CD4-positive, CD25-positive, alpha-beta regulatory T cell (primary cell): ENCODE results near the gene GRM2. TPM values are rescaled to one million over a fixed set of nuclear protein-coding genes. Genes with fewer than 3 reads are reported as not detected.
"Not testable (repeated sequence)": the region's sequence is repeated elsewhere in the genome, so short reads cannot be mapped to it uniquely, and the experiment has no call there.

Source experiments
- ATAC-seq, 2 donors: fragments of 150-1000 bp; cut with Tn5 transposase; one replicate each; pipeline ENCODE4 v1.10.0; 2021; ENCODE audit warnings: low read depth in 2 of 2, moderate number of reproducible peaks in 2 of 2, moderate library complexity in 1 of 2
- DNase-seq, 3 donors: peaks; one replicate each; pipeline versions ENCODE4 v3.0.0 to v3.0.0-alpha.2; 2012 to 2022; ENCODE audit warnings: mixed read lengths in 1 of 3
- H3K27ac ChIP-seq: one replicate; pipeline ENCODE4 v1.7.0; 2013; ENCODE audit warnings: mild to moderate bottlenecking, low read length; ENCODE audit not compliant: insufficient read depth, poor library complexity, severe bottlenecking
- H3K27me3 ChIP-seq: one replicate; pipeline ENCODE4 v1.7.0; 2013; ENCODE audit warnings: low read length; ENCODE audit not compliant: control insufficient read depth, insufficient read depth
- H3K36me3 ChIP-seq: one replicate; pipeline ENCODE4 v1.7.0; 2013; ENCODE audit warnings: mild to moderate bottlenecking, low read length, moderate library complexity; ENCODE audit not compliant: control insufficient read depth, insufficient read depth
- H3K4me1 ChIP-seq: 2 replicates; pipeline ENCODE4 v1.7.0; 2013; ENCODE audit warnings: mild to moderate bottlenecking, low read length; ENCODE audit not compliant: insufficient read depth, control insufficient read depth, poor library complexity, severe bottlenecking
- H3K4me3 ChIP-seq: one replicate; pipeline ENCODE4 v1.7.0; 2013; ENCODE audit warnings: low read depth, mild to moderate bottlenecking, low read length, moderate library complexity
- H3K9me3 ChIP-seq, 2 experiments: 1 replicate in 1 of 2; 2 replicates in 1 of 2; pipeline ENCODE4 v1.7.0; 2013; ENCODE audit warnings: low read length in 2 of 2, mild to moderate bottlenecking in 1 of 2, moderate library complexity in 1 of 2; ENCODE audit not compliant: control insufficient read depth in 2 of 2
- H3K27ac Mint-ChIP-seq, 3 donors: one replicate each; pipeline ENCODE4 v1.8.0; 2020 to 2022; ENCODE audit warnings: mild to moderate bottlenecking in 3 of 3, mixed read lengths in 3 of 3, moderate library complexity in 2 of 3
- H3K27me3 Mint-ChIP-seq: one replicate; pipeline ENCODE4 v1.8.0; 2022; ENCODE audit warnings: mild to moderate bottlenecking, mixed read lengths
- H3K36me3 Mint-ChIP-seq: one replicate; pipeline ENCODE4 v1.8.0; 2020; ENCODE audit warnings: mixed read lengths
- H3K4me1 Mint-ChIP-seq, 4 donors: one replicate each; pipeline ENCODE4 v1.8.0; 2020 to 2022; ENCODE audit warnings: mixed read lengths in 4 of 4, mild to moderate bottlenecking in 1 of 4
- H3K4me3 Mint-ChIP-seq, 4 donors: one replicate each; pipeline ENCODE4 v1.8.0; 2020 to 2022; ENCODE audit warnings: mild to moderate bottlenecking in 4 of 4, mixed read lengths in 4 of 4, moderate library complexity in 3 of 4
- H3K9me3 Mint-ChIP-seq, 7 donors: one replicate each; pipeline ENCODE4 v1.8.0; 2020 to 2022; ENCODE audit warnings: mixed read lengths in 7 of 7, mild to moderate bottlenecking in 3 of 7, moderate library complexity in 2 of 7
- polyA plus RNA-seq, 4 donors: library from polyadenylated mRNA; unstranded; fragments of 300-500 nt; fragmentation: Illumina TruSeq; gene quantifications; one replicate each; pipeline ENCODE4 v1.2.3, GENCODE V29; 2021
- total RNA-seq: library from RNA; stranded (reverse); gene quantifications from one replicate; pipeline ENCODE4 v1.2.3, GENCODE V29; 2022

Gene GRM2
- total and polyA plus RNA-seq, 5 donors from 2014 or later, result 0.29 to 3.0 TPM; not detected in 3

- DNase-seq, H3K27me3 ChIP-seq, H3K27ac Mint-ChIP-seq, H3K9me3 ChIP-seq, H3K4me3 Mint-ChIP-seq, H3K4me1 ChIP-seq, H3K36me3 Mint-ChIP-seq, H3K27ac ChIP-seq, ATAC-seq, H3K36me3 ChIP-seq, H3K4me3 ChIP-seq: not testable (repeated sequence)
- H3K27me3 Mint-ChIP-seq, result peaks cover 47% of the 10 kb centered on the region
- peaks cover 4 to 14% (median 8%) of the 10 kb centered on the region in 4 donors for H3K4me1 Mint-ChIP-seq
- peaks cover 2 to 15% (median 7%) of the 10 kb centered on the region in 7 donors for H3K9me3 Mint-ChIP-seq
These were observed 47.2 kb downstream of the GRM2 start for GRCh38 chr3:51753763-51754750.

- H3K27me3 Mint-ChIP-seq, result peaks cover 47% of the 10 kb centered on the region
- H3K36me3 Mint-ChIP-seq, result peaks cover 7% of the 10 kb centered on the region
- ATAC-seq, result no peak
These were observed 52.3 kb downstream of the GRM2 start for GRCh38 chr3:51759203-51759602.

More at GRCh38 chr3:51759203-51759602, 52.3 kb downstream of the GRM2 start:
- H3K4me1 ChIP-seq, result no peaks in the 10 kb centered on the region
- no peak for DNase-seq
- no peaks in the 10 kb centered on the region for H3K36me3 ChIP-seq
- peaks cover 13 to 17% of the 10 kb centered on the region in 2 experiments for H3K9me3 ChIP-seq
- H3K4me3 Mint-ChIP-seq, result no peak overlapping the region
- peaks cover 9% of the 10 kb centered on the region for H3K27me3 ChIP-seq
- H3K4me1 Mint-ChIP-seq, result peaks cover 0 to 2% (median 0%) of the 10 kb centered on the region in 4 donors
- H3K9me3 Mint-ChIP-seq, result peaks cover 0 to 33% (median 16%) of the 10 kb centered on the region in 7 donors
- H3K27ac Mint-ChIP-seq, result no peak overlapping the region
- H3K27ac ChIP-seq, result no peak overlapping the region
- H3K4me3 ChIP-seq, result no peak overlapping the region

Other genes with a start within 250 kb of the GRM2 start
- gene DCAF1, start 207.1 kb upstream of the GRM2 start, total RNA-seq, result 23.5 TPM
- 10 to 100 TPM in 3 of 4 donors, 1 to 10 TPM in 1; 7.0 to 17.2 (median 11.1) TPM for gene DCAF1, start 207.1 kb upstream of the GRM2 start, polyA plus RNA-seq
- 41.3 TPM for gene RAD54L2, start 168.3 kb upstream of the GRM2 start, total RNA-seq
- 10 to 100 TPM in 3 of 4 donors, 1 to 10 TPM in 1; 6.9 to 17.1 (median 13.3) TPM for gene RAD54L2, start 168.3 kb upstream of the GRM2 start, polyA plus RNA-seq
- gene TEX264, start 35.8 kb upstream of the GRM2 start, total RNA-seq, result 47.0 TPM
- gene TEX264, start 35.8 kb upstream of the GRM2 start, polyA plus RNA-seq, result 100 to 1,000 TPM; 133 to 165 (median 139) TPM
- gene IQCF6, start 72.2 kb downstream of the GRM2 start, total RNA-seq, result not detected
- gene IQCF6, start 72.2 kb downstream of the GRM2 start, polyA plus RNA-seq, result not detected
- gene IQCF2, start 154.5 kb downstream of the GRM2 start, total RNA-seq, result not detected
- gene IQCF2, start 154.5 kb downstream of the GRM2 start, polyA plus RNA-seq, result not detected
- gene IQCF5, start 168.5 kb downstream of the GRM2 start, total RNA-seq, result not detected
- not detected for gene IQCF5, start 168.5 kb downstream of the GRM2 start, polyA plus RNA-seq
- not detected for gene IQCF1, start 196.3 kb downstream of the GRM2 start, total RNA-seq
- gene IQCF1, start 196.3 kb downstream of the GRM2 start, polyA plus RNA-seq, result not detected
- 11.2 TPM for gene RRP9, start 234.8 kb downstream of the GRM2 start, total RNA-seq
- 10 to 100 TPM; 17.0 to 25.4 (median 23.2) TPM for gene RRP9, start 234.8 kb downstream of the GRM2 start, polyA plus RNA-seq
- 6.4 TPM for gene PARP3, start 235.3 kb downstream of the GRM2 start, total RNA-seq
- 1 to 10 TPM; 2.9 to 5.4 (median 3.6) TPM for gene PARP3, start 235.3 kb downstream of the GRM2 start, polyA plus RNA-seq
- not detected for gene GPR62, start 248.3 kb downstream of the GRM2 start, total RNA-seq
- under 1 TPM in 1 of 4 donors, not detected in 3; 0.22 TPM for gene GPR62, start 248.3 kb downstream of the GRM2 start, polyA plus RNA-seq